H1 (cell line): Measurements from ENCODE around the gene SPN. TPM values are rescaled to one million over a fixed set of nuclear protein-coding genes. Genes with fewer than 3 reads are reported as not detected.

ENCODE experiments used
- CTCF ChIA-PET: fragments of 300-600 bp; sonication (Branson Sonifier 250); formaldehyde crosslinking; loops from one replicate; lab custom pipeline; 2021; ENCODE audit not compliant: partially characterized antibody; lab: Charles Lee
- POLR2A ChIA-PET: fragments of 300-600 bp; sonication (Branson Sonifier 250); formaldehyde crosslinking; loops from one replicate; lab custom pipeline; 2021; ENCODE audit warnings: inconsistent platforms; ENCODE audit not compliant: partially characterized antibody; lab: Charles Lee
- DNase-seq, 2 experiments: peaks; one replicate each; pipeline versions ENCODE4 v3.0.0 to v3.0.0-alpha.2; 2010 to 2022; ENCODE audit warnings: low spot score in 2 of 2, low read depth in 1 of 2, mixed read lengths in 1 of 2
- FAIRE-seq: peaks from 2 replicates; lab custom pipeline; 2011; peaks lifted over from hg19 to GRCh38; lab: Jason Lieb, UNC
- H2AFZ ChIP-seq: 2 replicates; pipeline ENCODE4 v1.8.1; 2012; ENCODE audit warnings: low read length, inconsistent platforms
- H2AK5ac ChIP-seq: 2 replicates; pipeline ENCODE4 v1.6.1; 2013; ENCODE audit warnings: low read depth, low read length
- H2BK120ac ChIP-seq: replicated peaks from 2 replicates; pipeline ENCODE3; 2013; ENCODE audit warnings: low read depth, low read length, inconsistent platforms
- H2BK12ac ChIP-seq: 2 replicates; pipeline ENCODE4 v1.6.1; 2013; ENCODE audit warnings: low read depth, low read length
- H2BK15ac ChIP-seq: 2 replicates; pipeline ENCODE4 v1.6.1; 2013; ENCODE audit warnings: low read length
- H2BK20ac ChIP-seq: 2 replicates; pipeline ENCODE4 v1.6.1; 2013; ENCODE audit warnings: low read length
- H2BK5ac ChIP-seq: 2 replicates; pipeline ENCODE4 v1.6.1; 2013; ENCODE audit warnings: low read depth, low read length
- H3K14ac ChIP-seq: 2 replicates; pipeline ENCODE4 v1.6.1; 2013; ENCODE audit warnings: inconsistent platforms; ENCODE audit not compliant: insufficient read length
- H3K18ac ChIP-seq: 2 replicates; pipeline ENCODE4 v1.6.1; 2013; ENCODE audit warnings: low read length; ENCODE audit errors: extremely low read depth
- H3K23ac ChIP-seq: 2 replicates; pipeline ENCODE4 v1.6.1; 2013; ENCODE audit warnings: inconsistent platforms; ENCODE audit not compliant: insufficient read length
- H3K23me2 ChIP-seq: 2 replicates; pipeline ENCODE4 v1.6.1; 2013; ENCODE audit warnings: low read depth, low read length
- H3K27ac ChIP-seq: 2 replicates; pipeline ENCODE4 v1.6.1; 2011; ENCODE audit warnings: low read depth, low read length, inconsistent platforms
- H3K27me3 ChIP-seq, 4 experiments: replicated peaks in 1 of 4; 1 replicate in 1 of 4; 2 replicates in 3 of 4; pipeline versions ENCODE4 v1.6.1 to v1.8.1; 2011 to 2013; ENCODE audit warnings: low read length in 3 of 4, mild to moderate bottlenecking in 3 of 4, inconsistent platforms in 2 of 4, mixed read lengths in 2 of 4, moderate library complexity in 1 of 4; ENCODE audit not compliant: control insufficient read depth in 3 of 4, insufficient read depth in 3 of 4; ENCODE audit errors: extremely low read depth in 1 of 4
- H3K36me3 ChIP-seq, 4 experiments: 2 replicates each; pipeline versions ENCODE4 v1.6.1 to v1.8.1; 2011 to 2013; ENCODE audit warnings: mild to moderate bottlenecking in 4 of 4, low read length in 3 of 4, moderate library complexity in 2 of 4, control low read depth in 1 of 4, inconsistent platforms in 1 of 4; ENCODE audit not compliant: insufficient read depth in 4 of 4, control insufficient read depth in 2 of 4
- H3K4ac ChIP-seq: replicated peaks from 2 replicates; pipeline ENCODE3; 2013; ENCODE audit warnings: low read length, low read depth, mixed read lengths, inconsistent platforms; ENCODE audit not compliant: insufficient read length
- H3K4me1 ChIP-seq, 4 experiments: replicated peaks in 1 of 4; 1 replicate in 1 of 4; 2 replicates in 3 of 4; pipeline versions ENCODE4 v1.6.1 to v1.8.1; 2011 to 2013; ENCODE audit warnings: low read length in 3 of 4, inconsistent platforms in 2 of 4, mixed read lengths in 1 of 4; ENCODE audit not compliant: insufficient read depth in 4 of 4, control insufficient read depth in 3 of 4
- H3K4me2 ChIP-seq, 2 experiments: 2 replicates each; pipeline versions ENCODE4 v1.6.1 to v1.8.1; 2011 to 2013; ENCODE audit warnings: low read depth in 2 of 2, low read length in 2 of 2, control low read depth in 1 of 2, inconsistent platforms in 1 of 2, mild to moderate bottlenecking in 1 of 2; ENCODE audit not compliant: insufficient read depth in 1 of 2
- H3K4me3 ChIP-seq, 4 experiments: fragments of 200-600, 300-600 bp in 1 of 4; sonication (generic), shearing (Covaris generic), sonication (Bioruptor Twin) in 1 of 4; 2 replicates each; pipeline versions ENCODE4 v1.5.1 to v1.8.1; 2011 to 2016; ENCODE audit warnings: low read length in 4 of 4, low read depth in 3 of 4, control low read depth in 2 of 4, inconsistent platforms in 2 of 4, mild to moderate bottlenecking in 2 of 4, mixed read lengths in 1 of 4, moderate library complexity in 1 of 4; ENCODE audit not compliant: insufficient read depth in 2 of 4; ENCODE audit errors: extremely low read depth in 1 of 4
- H3K56ac ChIP-seq: replicated peaks from 2 replicates; pipeline ENCODE3; 2013; ENCODE audit warnings: low read depth, mild to moderate bottlenecking, mixed read lengths, low read length, inconsistent platforms; ENCODE audit not compliant: insufficient read length
- H3K79me1 ChIP-seq: 2 replicates; pipeline ENCODE4 v1.6.1; 2013; ENCODE audit warnings: low read depth, low read length, control low read depth
- H3K79me2 ChIP-seq, 2 experiments: 2 replicates each; pipeline versions ENCODE4 v1.6.1 to v1.8.1; 2012 to 2013; ENCODE audit warnings: low read length in 2 of 2, mild to moderate bottlenecking in 2 of 2, inconsistent platforms in 1 of 2; ENCODE audit not compliant: insufficient read depth in 2 of 2, control insufficient read depth in 1 of 2
- H3K9ac ChIP-seq, 4 experiments: replicated peaks in 1 of 4; 1 replicate in 1 of 4; 2 replicates in 3 of 4; pipeline versions ENCODE4 v1.6.1 to v1.8.1; 2011 to 2013; ENCODE audit warnings: low read depth in 3 of 4, low read length in 3 of 4, control low read depth in 2 of 4, mild to moderate bottlenecking in 2 of 4, moderate library complexity in 2 of 4, inconsistent platforms in 1 of 4; ENCODE audit errors: extremely low read depth in 1 of 4
- H3K9me3 ChIP-seq, 2 experiments: 2 replicates each; pipeline versions ENCODE4 v1.6.1 to v1.8.1; 2012 to 2013; ENCODE audit warnings: mild to moderate bottlenecking in 2 of 2, moderate library complexity in 2 of 2, control low read depth in 1 of 2, inconsistent platforms in 1 of 2, low read depth in 1 of 2, low read length in 1 of 2, mixed read lengths in 1 of 2; ENCODE audit not compliant: insufficient read depth in 2 of 2
- H4K20me1 ChIP-seq, 2 experiments: replicated peaks in 1 of 2; 2 replicates each; pipeline versions ENCODE3 to v1.8.1; 2011 to 2013; ENCODE audit warnings: inconsistent platforms in 2 of 2, low read length in 2 of 2, mild to moderate bottlenecking in 1 of 2; ENCODE audit not compliant: insufficient read depth in 2 of 2, control insufficient read depth in 1 of 2
- H4K5ac ChIP-seq: 2 replicates; pipeline ENCODE4 v1.6.1; 2013; ENCODE audit warnings: low read length, low read depth, mixed read lengths, inconsistent platforms; ENCODE audit not compliant: insufficient read length
- H4K8ac ChIP-seq: 2 replicates; pipeline ENCODE4 v1.8.0; 2013; ENCODE audit warnings: mild to moderate bottlenecking, moderate library complexity, low read length, inconsistent platforms; ENCODE audit not compliant: insufficient read depth; ENCODE audit errors: extremely low read depth
- H4K91ac ChIP-seq: replicated peaks from 2 replicates; pipeline ENCODE3; 2013; ENCODE audit warnings: low read length, mixed read lengths, inconsistent platforms; ENCODE audit not compliant: insufficient read length
- TCF12 ChIP-seq: IDR thresholded peaks from 2 replicates; pipeline ENCODE4 v1.6.1; 2011; ENCODE audit warnings: low read depth, mild to moderate bottlenecking, low read length
- WGBS, 2 experiments: shearing (Covaris generic) in 1 of 2; methylation state at CpG; one replicate each; pipeline versions ENCODE4 v1.1.6 to v1.1.7; 2013 to 2015; ENCODE audit warnings: low lambda C conversion rate in 2 of 2, mixed read lengths in 2 of 2, inconsistent platforms in 1 of 2, low coverage in 1 of 2, missing lambda C conversion rate in 1 of 2; ENCODE audit not compliant: insufficient replicate concordance in 2 of 2, insufficient coverage in 1 of 2, insufficient read length in 1 of 2; ENCODE audit errors: extremely low coverage in 1 of 2, missing lambda C conversion rate in 1 of 2; 5-methylcytosine and 5-hydroxymethylcytosine counted together
- polyA plus RNA-seq, 7 experiments: library from polyadenylated mRNA; depleted of rRNA in 3 of 7; stranded (reverse) in 5 of 7; unstranded in 2 of 7; fragments of >200 nt in 5 of 7; fragments of 200-250 nt in 2 of 7; gene quantifications; 1 replicate in 5 of 7; 2 replicates in 1 of 7; 4 replicates in 1 of 7; pipeline versions ENCODE4 v1.2.1 to v1.2.3, GENCODE V29; 2011 to 2013; ENCODE audit warnings: missing spikeins in 2 of 7, mixed read lengths in 2 of 7
- total RNA-seq: library from RNA; stranded (reverse); fragmentation: NEBNext Ultra II Directional; extraction: Animal tissue kit (Norgen Biotek cat#: 25700); gene quantifications from 2 replicates; pipeline ENCODE4 v1.2.1, GENCODE V29; 2021

Gene SPN
- total and polyA plus RNA-seq, 2 of the 8 experiments (the other 6 are each of a cell fraction or from before 2014, with no cell fraction given): 1.5 to 1.8 TPM

DNA sequence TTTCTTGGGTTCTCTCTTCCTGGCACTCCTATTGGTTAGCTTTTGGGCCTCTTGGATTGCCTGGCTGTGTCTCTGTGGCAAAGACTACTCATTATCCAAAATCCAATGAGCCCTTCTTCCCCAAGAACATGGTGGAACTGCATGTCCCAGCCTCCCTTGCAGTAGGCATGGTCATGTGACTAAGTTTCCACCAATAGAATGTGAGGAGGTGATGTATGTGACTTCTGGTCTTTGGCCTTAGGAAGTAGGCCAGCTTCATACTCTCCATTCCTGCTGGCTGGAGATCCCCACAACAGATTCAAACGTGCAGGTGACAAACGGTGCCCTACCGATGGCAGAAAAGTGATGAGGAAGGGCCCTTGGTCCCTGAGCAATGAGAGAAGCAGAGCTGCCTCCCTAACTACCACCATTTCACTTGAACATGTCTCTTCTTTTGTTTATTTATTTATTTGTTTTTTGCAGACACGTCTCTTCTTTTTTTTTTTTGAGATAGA is 17.3 kb upstream of the SPN start:
- no peak overlapping the region for H3K18ac ChIP-seq
- no peaks in the 10 kb centered on the region for H4K20me1 ChIP-seq
- H3K4me1 ChIP-seq: peaks cover 0 to 2% (median 0%) of the 10 kb centered on the region in 4 experiments; a peak in 1 of 7 replicates
- DNase-seq (no peak), FAIRE-seq (peak; percentile 63)
- H4K5ac ChIP-seq: peak overlapping the region; percentile 41
- H2BK120ac ChIP-seq: no peak overlapping the region
- H3K4me2 ChIP-seq: no peak overlapping the region
- no peaks in the 10 kb centered on the region; the same call in 1 of the 2 replicates for H3K23me2 ChIP-seq
- no peak overlapping the region for H3K4ac ChIP-seq
- no peak overlapping the region for H3K14ac ChIP-seq
- CTCF ChIA-PET: interaction anchor here (0.6 to 1.0 kb wide), 2 partner anchors 55 to 69 kb away, joined by 3 read pairs; no protein-coding TSS in a partner anchor
- WGBS, 2 experiments: 79% methylated on average over 4 of the region's 4 CpGs; no CpG with 5 or more reads in 1 of the 2 experiments
- H3K56ac ChIP-seq: no peak overlapping the region
- no peak overlapping the region for H3K4me3 ChIP-seq
- no peak overlapping the region for H2AK5ac ChIP-seq
- POLR2A ChIA-PET: interaction anchor here (0.9 to 1.3 kb wide), 3 partner anchors 20 to 64 kb away, joined by 3 to 5 read pairs (median 4); no protein-coding TSS in a partner anchor
- H3K23ac ChIP-seq: no peak overlapping the region
- H4K8ac ChIP-seq: 0 out of 2 replicates have a peak overlapping the region, but pooled peaks have one; percentile 45
- no peak overlapping the region for H4K91ac ChIP-seq
- no peak overlapping the region for H2BK15ac ChIP-seq
- H3K9me3 ChIP-seq: no peaks in the 10 kb centered on the region
- no peaks in the 10 kb centered on the region for H3K79me1 ChIP-seq
- H2BK20ac ChIP-seq: no peak overlapping the region
- H2BK12ac ChIP-seq: peak overlapping the region; percentile 5; the same call in 1 of the 2 replicates
- no peak overlapping the region for H3K9ac ChIP-seq
- no peaks in the 10 kb centered on the region for H3K79me2 ChIP-seq
- H3K27ac ChIP-seq: no peak overlapping the region
- H2AFZ ChIP-seq: peak overlapping the region; percentile 95
- no peaks in the 10 kb centered on the region for H3K27me3 ChIP-seq
- H3K36me3 ChIP-seq: no peaks in the 10 kb centered on the region
- H2BK5ac ChIP-seq: no peak overlapping the region
- no peak for TF ChIP-seq TCF12
